Kidney epithelial cell (primary cell): ENCODE measurements around the gene FGD5. TPM values are rescaled to one million over a fixed set of nuclear protein-coding genes. Genes with fewer than 3 reads are reported as not detected.

Source experiments
- DNase-seq: peaks from one replicate; pipeline ENCODE4 v3.0.0-alpha.2; 2010; ENCODE audit warnings: low read depth
- H3K27me3 ChIP-seq: 2 replicates; pipeline ENCODE4 v1.6.0; 2011; ENCODE audit warnings: low read length; ENCODE audit not compliant: control insufficient read depth, insufficient read depth
- H3K36me3 ChIP-seq: 2 replicates; pipeline ENCODE4 v1.5.1; 2011; ENCODE audit warnings: low read length; ENCODE audit not compliant: control insufficient read depth, insufficient read depth
- H3K4me3 ChIP-seq: 2 replicates; pipeline ENCODE4 v1.5.1; 2011; ENCODE audit warnings: low read depth, mild to moderate bottlenecking, control low read depth, low read length
- total RNA-seq: library from RNA; depleted of rRNA; stranded (reverse); fragments of >200 nt; gene quantifications from 2 replicates; pipeline ENCODE4 v1.2.3, GENCODE V29; 2015
- TF ChIP-seq, protein P1 (sequence below): IDR thresholded peaks from 2 replicates; pipeline ENCODE4 v1.5.1; 2011; ENCODE audit warnings: mild to moderate bottlenecking, moderate library complexity, low read length, control low read depth, inconsistent platforms; ENCODE audit not compliant: insufficient read depth, poor library complexity, severe bottlenecking

FGD5 gene
- total RNA-seq, 1 donor from 2014 or later, result 1.4 TPM

DNA sequence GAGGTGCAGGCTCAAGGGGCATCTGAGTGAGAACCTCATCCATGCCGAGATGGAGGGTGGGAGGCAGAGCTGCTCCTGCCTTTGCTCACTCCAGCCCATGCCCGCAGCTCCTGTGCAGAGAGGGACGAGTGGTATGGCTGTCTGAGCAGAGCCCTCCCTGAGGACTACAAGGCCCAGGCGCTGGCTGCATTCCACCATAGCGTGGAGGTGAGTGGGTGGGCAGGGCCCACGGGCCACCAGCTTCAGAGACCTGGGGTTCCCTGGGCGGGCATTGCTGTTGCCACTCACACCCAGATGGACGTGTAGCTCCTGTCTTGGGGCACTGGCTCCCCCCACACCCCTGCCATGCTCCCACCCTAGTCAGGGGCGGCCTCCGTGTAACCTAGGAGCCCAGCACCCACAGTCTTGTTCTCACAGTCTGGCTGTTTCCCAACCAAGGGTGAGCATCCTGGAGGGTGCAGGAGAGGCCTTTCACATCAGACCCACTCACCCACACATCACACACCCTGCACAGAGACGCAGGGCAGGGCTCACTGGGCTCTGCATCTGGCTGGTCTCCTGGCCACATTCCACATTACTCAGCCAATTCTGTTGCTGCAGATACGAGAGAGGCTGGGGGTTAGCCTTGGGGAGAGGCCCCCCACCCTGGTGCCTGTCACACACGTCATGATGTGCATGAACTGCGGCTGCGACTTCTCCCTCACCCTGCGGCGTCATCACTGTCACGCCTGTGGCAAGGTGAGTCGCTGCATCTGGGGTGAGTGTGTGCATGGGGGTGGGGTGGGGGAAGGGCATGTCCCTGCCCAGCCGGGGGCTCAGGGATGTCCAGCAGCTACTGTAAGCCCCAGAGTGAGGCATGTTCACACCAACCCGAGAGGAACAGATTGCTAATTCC is 103.3 kb downstream of the FGD5 start:
- TF ChIP-seq, protein P1, sequence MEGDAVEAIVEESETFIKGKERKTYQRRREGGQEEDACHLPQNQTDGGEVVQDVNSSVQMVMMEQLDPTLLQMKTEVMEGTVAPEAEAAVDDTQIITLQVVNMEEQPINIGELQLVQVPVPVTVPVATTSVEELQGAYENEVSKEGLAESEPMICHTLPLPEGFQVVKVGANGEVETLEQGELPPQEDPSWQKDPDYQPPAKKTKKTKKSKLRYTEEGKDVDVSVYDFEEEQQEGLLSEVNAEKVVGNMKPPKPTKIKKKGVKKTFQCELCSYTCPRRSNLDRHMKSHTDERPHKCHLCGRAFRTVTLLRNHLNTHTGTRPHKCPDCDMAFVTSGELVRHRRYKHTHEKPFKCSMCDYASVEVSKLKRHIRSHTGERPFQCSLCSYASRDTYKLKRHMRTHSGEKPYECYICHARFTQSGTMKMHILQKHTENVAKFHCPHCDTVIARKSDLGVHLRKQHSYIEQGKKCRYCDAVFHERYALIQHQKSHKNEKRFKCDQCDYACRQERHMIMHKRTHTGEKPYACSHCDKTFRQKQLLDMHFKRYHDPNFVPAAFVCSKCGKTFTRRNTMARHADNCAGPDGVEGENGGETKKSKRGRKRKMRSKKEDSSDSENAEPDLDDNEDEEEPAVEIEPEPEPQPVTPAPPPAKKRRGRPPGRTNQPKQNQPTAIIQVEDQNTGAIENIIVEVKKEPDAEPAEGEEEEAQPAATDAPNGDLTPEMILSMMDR, result no peak
- no peak for DNase-seq
- peaks cover 11% of the 10 kb centered on the region for H3K27me3 ChIP-seq
- no peak overlapping the region for H3K4me3 ChIP-seq
- H3K36me3 ChIP-seq, result no peaks in the 10 kb centered on the region

DNA sequence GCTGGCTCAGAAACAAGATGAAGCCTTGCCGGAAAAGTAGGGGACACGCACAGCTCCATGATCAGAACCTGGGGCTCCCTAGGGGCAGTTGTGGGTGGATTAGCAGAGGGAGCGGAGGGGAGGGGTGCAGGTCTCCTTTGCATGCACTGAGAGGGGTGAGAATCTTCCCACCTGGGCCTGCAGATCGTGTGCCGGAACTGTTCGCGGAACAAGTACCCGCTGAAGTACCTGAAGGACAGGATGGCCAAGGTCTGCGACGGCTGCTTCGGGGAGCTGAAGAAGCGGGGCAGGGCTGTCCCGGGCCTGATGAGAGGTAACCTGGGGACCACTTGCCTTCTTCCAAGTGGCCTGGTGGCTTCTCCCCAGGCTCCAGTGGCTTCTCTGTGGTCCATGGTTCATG is 104.1 kb downstream of the FGD5 start:
- DNase-seq, result no peak
- Histone ChIP-seq H3K36me3 (no peaks in the 10 kb centered on the region), H3K27me3 (peaks cover 11% of the 10 kb centered on the region), H3K4me3 (no peak overlapping the region)
- TF ChIP-seq, protein P1, result no peak

DNA sequence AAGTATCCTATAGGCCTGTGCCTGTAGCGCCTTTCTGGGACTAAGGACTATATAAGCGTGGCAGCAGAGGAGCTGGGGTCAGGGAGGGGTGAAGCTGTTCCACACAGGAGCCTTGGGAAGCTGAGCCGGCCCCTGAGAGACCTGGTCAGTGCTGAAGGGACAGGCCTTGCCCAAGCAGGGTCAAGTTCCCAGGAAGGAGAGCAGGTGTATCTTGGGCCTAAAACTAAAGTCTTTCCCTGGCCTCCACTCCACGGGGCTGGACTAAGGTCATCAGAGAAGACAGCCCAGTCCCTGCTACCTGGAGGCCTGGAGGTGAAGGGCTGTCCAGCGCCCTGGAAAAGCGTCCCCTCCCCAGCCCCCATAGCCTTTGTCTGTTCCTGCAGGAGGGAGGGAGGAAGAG is 104.7 kb downstream of the FGD5 start:
- Histone ChIP-seq H3K4me3 (no peak overlapping the region), H3K36me3 (no peaks in the 10 kb centered on the region), H3K27me3 (peaks cover 8% of the 10 kb centered on the region)
- TF ChIP-seq, protein P1, result no peak
- no peak for DNase-seq

DNA sequence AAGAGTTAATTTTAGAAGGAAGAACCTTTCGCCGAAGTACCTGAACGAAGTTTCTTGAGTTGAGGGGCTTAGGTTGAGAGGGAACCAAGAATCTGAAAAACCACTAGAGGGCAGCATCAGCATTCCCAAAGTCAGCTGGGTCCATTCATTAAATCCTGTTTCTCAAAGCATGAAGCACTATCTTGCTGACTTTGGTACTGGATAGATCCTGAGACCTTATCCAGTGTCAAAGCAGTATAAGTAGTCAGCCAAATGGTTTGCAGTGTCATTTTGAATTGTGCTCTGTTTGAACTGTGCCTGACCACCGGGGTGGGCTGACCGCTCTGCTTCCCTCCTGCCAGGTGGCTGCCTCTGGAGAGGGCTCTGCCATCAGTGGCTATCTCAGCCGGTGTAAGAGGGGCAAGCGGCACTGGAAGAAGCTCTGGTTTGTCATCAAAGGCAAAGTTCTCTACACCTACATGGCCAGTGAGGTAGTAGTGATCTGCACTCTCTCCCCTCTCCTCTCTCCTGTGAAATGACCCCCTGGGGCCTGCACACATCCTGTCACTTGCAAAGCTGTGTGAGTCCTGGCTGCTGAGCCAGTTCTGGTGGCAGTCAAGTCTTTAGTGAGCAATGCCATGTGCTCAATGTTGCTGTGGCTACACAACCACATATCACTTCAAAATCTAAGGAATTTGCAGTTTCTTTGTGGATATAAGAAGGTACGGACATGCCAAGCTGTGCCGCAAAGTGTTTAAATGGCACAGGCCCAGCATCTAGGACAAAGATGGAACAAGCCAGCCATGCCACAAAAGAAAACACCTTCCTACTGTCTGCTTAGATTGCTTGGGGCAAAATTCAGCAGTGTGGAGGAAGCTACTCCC is 107.2 kb downstream of the FGD5 start:
- TF ChIP-seq, protein P1, result peak; percentile 72
- Histone ChIP-seq H3K4me3 (no peak overlapping the region), H3K36me3 (no peaks in the 10 kb centered on the region), H3K27me3 (peaks cover 8% of the 10 kb centered on the region)
- peak; percentile 28 for DNase-seq

DNA sequence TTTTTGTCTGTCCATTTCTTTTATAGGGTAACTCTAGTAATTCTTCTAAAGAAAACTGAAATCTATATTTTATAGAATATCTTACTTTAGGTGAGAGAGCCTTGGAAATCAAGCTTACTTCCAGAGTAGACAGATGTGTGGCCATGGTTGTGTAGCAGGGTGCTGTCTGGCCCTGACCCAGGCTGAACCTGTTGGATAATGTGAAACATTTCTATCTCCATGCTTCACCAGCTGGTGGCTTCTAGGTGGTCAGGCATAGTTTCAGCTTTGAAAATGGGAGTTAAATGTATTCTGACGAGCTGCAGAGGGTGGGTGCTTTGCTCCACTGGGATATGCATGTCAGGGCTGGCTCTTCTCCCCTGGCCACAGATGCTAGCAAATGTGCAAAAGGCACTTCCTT is 107.8 kb downstream of the FGD5 start:
- TF ChIP-seq, protein P1, result no peak
- peaks cover 8% of the 10 kb centered on the region for H3K27me3 ChIP-seq
- DNase-seq, result no peak
- no peaks in the 10 kb centered on the region for H3K36me3 ChIP-seq
- no peak overlapping the region for H3K4me3 ChIP-seq
